Measurements from ENCODE around the gene CCNH.

The CCNH gene

DNA sequence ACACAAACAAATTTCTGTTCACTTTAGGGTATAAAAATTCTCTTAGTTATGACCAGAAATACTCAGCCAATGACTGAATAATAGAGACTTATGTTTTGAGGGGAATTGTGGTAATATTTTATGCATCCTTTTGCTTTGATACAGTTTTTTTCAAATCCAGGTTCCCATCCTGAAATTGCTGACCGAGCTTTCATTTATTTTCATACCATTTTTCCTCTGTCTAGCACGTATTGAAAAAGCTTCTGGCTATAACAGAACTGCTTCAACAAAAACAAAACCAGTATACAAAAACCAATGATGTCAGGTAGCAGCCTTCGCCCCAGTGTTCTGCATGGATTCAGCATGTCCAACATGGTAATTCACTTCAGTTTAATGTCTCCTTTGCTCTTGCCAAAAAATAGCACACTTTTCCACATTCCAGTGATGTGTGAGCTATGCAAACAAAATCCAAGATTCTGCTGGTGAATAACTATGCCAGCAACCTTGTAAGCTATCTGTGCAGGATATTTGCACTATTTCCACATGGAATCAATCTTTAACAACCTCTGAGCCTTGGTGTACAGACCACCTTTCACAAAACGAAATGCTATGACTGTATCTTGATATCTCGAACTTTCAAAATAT, 22.0 kb downstream of the CCNH start:
- H3K27me3 ChIP-seq (ENCODE audit: low read length), result no peaks in the 10 kb centered on the region
- no peak overlapping the region for H3K4me2 ChIP-seq (ENCODE audit: low read depth, low read length, poor library complexity, severe bottlenecking)
- no peak overlapping the region for H2AFZ ChIP-seq (ENCODE audit: low read depth, low read length, severe bottlenecking)
- no peak overlapping the region for H3K9ac ChIP-seq (ENCODE audit: low read length)
- no peak for TF ChIP-seq EZH2phosphoT487 (conservative IDR thresholded peaks at IDR 0.05; ENCODE audit: low read length)
- TF ChIP-seq, protein P1, sequence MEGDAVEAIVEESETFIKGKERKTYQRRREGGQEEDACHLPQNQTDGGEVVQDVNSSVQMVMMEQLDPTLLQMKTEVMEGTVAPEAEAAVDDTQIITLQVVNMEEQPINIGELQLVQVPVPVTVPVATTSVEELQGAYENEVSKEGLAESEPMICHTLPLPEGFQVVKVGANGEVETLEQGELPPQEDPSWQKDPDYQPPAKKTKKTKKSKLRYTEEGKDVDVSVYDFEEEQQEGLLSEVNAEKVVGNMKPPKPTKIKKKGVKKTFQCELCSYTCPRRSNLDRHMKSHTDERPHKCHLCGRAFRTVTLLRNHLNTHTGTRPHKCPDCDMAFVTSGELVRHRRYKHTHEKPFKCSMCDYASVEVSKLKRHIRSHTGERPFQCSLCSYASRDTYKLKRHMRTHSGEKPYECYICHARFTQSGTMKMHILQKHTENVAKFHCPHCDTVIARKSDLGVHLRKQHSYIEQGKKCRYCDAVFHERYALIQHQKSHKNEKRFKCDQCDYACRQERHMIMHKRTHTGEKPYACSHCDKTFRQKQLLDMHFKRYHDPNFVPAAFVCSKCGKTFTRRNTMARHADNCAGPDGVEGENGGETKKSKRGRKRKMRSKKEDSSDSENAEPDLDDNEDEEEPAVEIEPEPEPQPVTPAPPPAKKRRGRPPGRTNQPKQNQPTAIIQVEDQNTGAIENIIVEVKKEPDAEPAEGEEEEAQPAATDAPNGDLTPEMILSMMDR (IDR thresholded peaks at IDR 0.05; ENCODE audit: insufficient read depth, low read length, poor library complexity, severe bottlenecking), result no peak
- H3K36me3 ChIP-seq (ENCODE audit: low read length), result peaks cover 70% of the 10 kb centered on the region
- no peak overlapping the region for H3K4me3 ChIP-seq (ENCODE audit: insufficient read depth, low read length, poor library complexity, severe bottlenecking)
- no peaks in the 10 kb centered on the region; the same call in 1 of the 2 replicates for H4K20me1 ChIP-seq (ENCODE audit: low read depth, low read length)
- no peaks in the 10 kb centered on the region for H3K9me2 ChIP-seq (replicated peaks; ENCODE audit: insufficient read depth, low read length)
- H3K79me2 ChIP-seq (ENCODE audit: insufficient read depth, low read length), result no peaks in the 10 kb centered on the region
- no peaks in the 10 kb centered on the region for H3K9me3 ChIP-seq (ENCODE audit: insufficient read depth, low read length)
- no peak overlapping the region for H3K27ac ChIP-seq (ENCODE audit: low read depth, low read length)
- peaks cover 9% of the 10 kb centered on the region for H3F3A ChIP-seq (ENCODE audit: insufficient read depth)

DNA sequence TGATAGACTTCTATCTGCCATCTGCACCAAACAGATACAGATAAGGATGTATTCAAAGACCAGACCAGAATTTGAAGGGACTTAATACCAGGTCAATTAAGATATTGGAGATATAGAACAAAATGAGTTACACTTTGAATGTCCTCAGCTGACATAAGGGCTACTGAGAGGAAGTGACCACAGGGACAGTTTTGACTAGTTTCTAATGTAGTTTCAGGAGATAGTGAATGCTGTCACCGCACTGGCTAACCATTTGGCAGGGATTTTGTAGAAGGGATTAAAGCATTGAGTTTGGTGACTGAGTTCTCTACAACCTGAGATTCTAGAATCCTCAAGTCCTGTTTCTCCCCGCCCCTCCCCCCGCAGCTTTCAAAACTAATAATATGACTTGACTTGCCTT, 22.7 kb downstream of the CCNH start:
- no peak overlapping the region for H3K27ac ChIP-seq (ENCODE audit: low read depth, low read length)
- no peaks in the 10 kb centered on the region for H3K27me3 ChIP-seq (ENCODE audit: low read length)
- H3F3A ChIP-seq (ENCODE audit: insufficient read depth), result peaks cover 9% of the 10 kb centered on the region
- H3K9me2 ChIP-seq (replicated peaks; ENCODE audit: insufficient read depth, low read length), result no peaks in the 10 kb centered on the region
- TF ChIP-seq, protein P1 (IDR thresholded peaks at IDR 0.05; ENCODE audit: insufficient read depth, low read length, poor library complexity, severe bottlenecking), result no peak
- TF ChIP-seq EZH2phosphoT487 (conservative IDR thresholded peaks at IDR 0.05; ENCODE audit: low read length), result no peak
- peaks cover 75% of the 10 kb centered on the region for H3K36me3 ChIP-seq (ENCODE audit: low read length)
- no peak overlapping the region for H3K9ac ChIP-seq (ENCODE audit: low read length)
- no peak overlapping the region for H2AFZ ChIP-seq (ENCODE audit: low read depth, low read length, severe bottlenecking)
- no peaks in the 10 kb centered on the region; the same call in 1 of the 2 replicates for H4K20me1 ChIP-seq (ENCODE audit: low read depth, low read length)
- H3K9me3 ChIP-seq (ENCODE audit: insufficient read depth, low read length), result no peaks in the 10 kb centered on the region
- H3K4me3 ChIP-seq (ENCODE audit: insufficient read depth, low read length, poor library complexity, severe bottlenecking), result no peak overlapping the region
- H3K79me2 ChIP-seq (ENCODE audit: insufficient read depth, low read length), result no peaks in the 10 kb centered on the region
- H3K4me2 ChIP-seq (ENCODE audit: low read depth, low read length, poor library complexity, severe bottlenecking), result no peak overlapping the region

DNA sequence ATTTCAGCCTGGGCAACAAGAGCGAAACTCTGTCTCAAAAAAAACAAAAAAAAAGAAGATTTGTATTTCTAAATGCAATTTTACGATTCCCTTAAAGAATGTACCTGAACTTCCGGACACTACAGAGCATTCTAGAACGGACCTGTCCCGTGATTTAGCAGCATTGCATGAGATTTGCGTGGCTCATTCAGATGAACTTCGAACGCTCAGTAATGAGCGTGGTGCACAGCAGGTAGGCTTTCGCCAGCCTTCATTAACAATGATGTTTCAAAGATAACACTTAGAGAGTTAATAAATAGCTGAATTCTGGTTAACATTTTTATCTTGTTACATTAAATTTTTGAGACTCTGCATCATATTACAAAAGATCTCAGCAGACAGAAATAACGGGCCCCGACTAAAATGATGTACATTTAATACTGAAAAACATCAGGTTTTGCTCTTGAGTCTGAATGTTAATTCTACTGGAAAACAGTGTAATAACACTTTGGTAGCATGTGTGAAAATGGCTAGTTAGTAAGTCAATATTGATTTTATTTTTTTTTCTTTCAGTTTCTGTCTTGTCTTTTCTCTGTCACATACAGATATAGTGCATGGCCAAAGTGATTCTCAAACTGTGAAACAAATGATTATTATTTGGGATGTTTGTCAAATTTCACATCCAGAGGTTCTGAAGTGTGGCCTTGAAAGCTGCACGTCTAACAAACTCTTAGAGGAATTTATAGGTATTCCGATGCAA, 23.3 kb downstream of the CCNH start:
- Histone ChIP-seq H2AFZ (ENCODE audit: low read depth, low read length, severe bottlenecking) (no peak overlapping the region), H4K20me1 (ENCODE audit: low read depth, low read length) (no peaks in the 10 kb centered on the region; the same call in 1 of the 2 replicates), H3K36me3 (ENCODE audit: low read length) (peaks cover 70% of the 10 kb centered on the region), H3F3A (ENCODE audit: insufficient read depth) (peaks cover 9% of the 10 kb centered on the region), H3K4me2 (ENCODE audit: low read depth, low read length, poor library complexity, severe bottlenecking) (no peak overlapping the region), H3K27ac (ENCODE audit: low read depth, low read length) (no peak overlapping the region), H3K9me2 (replicated peaks; ENCODE audit: insufficient read depth, low read length) (no peaks in the 10 kb centered on the region), H3K79me2 (ENCODE audit: insufficient read depth, low read length) (no peaks in the 10 kb centered on the region), H3K9me3 (ENCODE audit: insufficient read depth, low read length) (no peaks in the 10 kb centered on the region), H3K9ac (ENCODE audit: low read length) (no peak overlapping the region), H3K27me3 (ENCODE audit: low read length) (no peaks in the 10 kb centered on the region), H3K4me3 (ENCODE audit: insufficient read depth, low read length, poor library complexity, severe bottlenecking) (no peak overlapping the region)
- TF ChIP-seq EZH2phosphoT487 (conservative IDR thresholded peaks at IDR 0.05; ENCODE audit: low read length), result no peak
- TF ChIP-seq, protein P1 (IDR thresholded peaks at IDR 0.05; ENCODE audit: insufficient read depth, low read length, poor library complexity, severe bottlenecking), result no peak
